SK-N-SH (cell line): Measurements from ENCODE around the gene FAXDC2. TPM values are rescaled to one million over a fixed set of nuclear protein-coding genes. Genes with fewer than 3 reads are reported as not detected.

Source experiments
- CTCF ChIA-PET: fragments of 300-600, 350-600 bp; formaldehyde crosslinking; extraction: SDS; loops from one replicate; lab custom pipeline; 2021; lab: Yijun Ruan, JAX
- POLR2A ChIA-PET: fragments of 350-600 bp; sonication (Branson Sonifier 250); formaldehyde crosslinking; extraction: SDS; loops from one replicate; lab custom pipeline; 2020; ENCODE audit warnings: antibody characterized with exemption, inconsistent platforms; lab: Yijun Ruan, JAX
- DNase-seq: peaks from one replicate; pipeline ENCODE4 v3.0.0; 2012
- H2AFZ ChIP-seq: fragments of 200-600 bp; sonication (generic); 2 replicates; pipeline ENCODE4 v1.8.1; 2016; ENCODE audit warnings: antibody characterized with exemption, mild to moderate bottlenecking, low read depth
- H3F3A ChIP-seq: fragments of 200-600 bp; sonication (generic); replicated peaks from 2 replicates; pipeline ENCODE3; 2016; ENCODE audit warnings: antibody characterized with exemption, mild to moderate bottlenecking; ENCODE audit not compliant: insufficient read depth
- H3K27ac ChIP-seq, 2 experiments: fragments of 200-500 bp in 1 of 2; fragments of 200-600 bp in 1 of 2; sonication (Bioruptor generic) in 1 of 2; sonication (generic), shearing (Covaris generic) in 1 of 2; 2 replicates each; pipeline versions ENCODE4 v1.5.1 to v1.6.1; 2014 to 2016; ENCODE audit warnings: low read depth in 2 of 2, inconsistent platforms in 1 of 2, low read length in 1 of 2, mild to moderate bottlenecking in 1 of 2, mixed read lengths in 1 of 2
- H3K27me3 ChIP-seq: fragments of 200-600 bp; sonication (generic), shearing (Covaris generic); 2 replicates; pipeline ENCODE4 v1.6.1; 2016; ENCODE audit warnings: mixed run types; ENCODE audit not compliant: insufficient read depth
- H3K36me3 ChIP-seq, 2 experiments: fragments of 200-500 bp in 1 of 2; fragments of 200-600 bp in 1 of 2; sonication (Bioruptor generic) in 1 of 2; sonication (generic) in 1 of 2; replicated peaks in 1 of 2; 2 replicates each; pipeline versions ENCODE3 to v1.5.1; 2014 to 2016; ENCODE audit warnings: low read length in 1 of 2, mild to moderate bottlenecking in 1 of 2; ENCODE audit not compliant: insufficient read depth in 2 of 2, control insufficient read depth in 1 of 2
- H3K4me1 ChIP-seq, 2 experiments: fragments of 200-500 bp in 1 of 2; fragments of 200-600 bp in 1 of 2; sonication (Bioruptor generic) in 1 of 2; sonication (generic), shearing (Covaris generic) in 1 of 2; 2 replicates each; pipeline versions ENCODE4 v1.5.1 to v1.6.1; 2014 to 2016; ENCODE audit warnings: low read depth in 1 of 2, low read length in 1 of 2, mixed run types in 1 of 2; ENCODE audit not compliant: insufficient read depth in 2 of 2, control insufficient read depth in 1 of 2
- H3K4me2 ChIP-seq: fragments of 200-600 bp; sonication (generic), shearing (Covaris generic); 2 replicates; pipeline ENCODE4 v1.6.1; 2017; ENCODE audit warnings: mixed run types
- H3K4me3 ChIP-seq, 2 experiments: fragments of 200-500 bp in 1 of 2; fragments of 200-600 bp in 1 of 2; sonication (Bioruptor generic) in 1 of 2; sonication (generic), shearing (Covaris generic) in 1 of 2; 2 replicates each; pipeline versions ENCODE4 v1.5.1 to v1.8.1; 2014 to 2016; ENCODE audit warnings: low read depth in 2 of 2, inconsistent platforms in 1 of 2, low read length in 1 of 2, mild to moderate bottlenecking in 1 of 2, mixed read lengths in 1 of 2, moderate library complexity in 1 of 2
- H3K79me2 ChIP-seq: fragments of 200-600 bp; sonication (generic); 2 replicates; pipeline ENCODE4 v1.8.1; 2017; ENCODE audit warnings: mild to moderate bottlenecking; ENCODE audit not compliant: insufficient read depth
- H3K9ac ChIP-seq: fragments of 200-600 bp; sonication (generic); 2 replicates; pipeline ENCODE4 v1.6.1; 2017; ENCODE audit warnings: mixed run types
- H3K9me2 ChIP-seq: fragments of 200-600 bp; sonication (generic); 2 replicates; pipeline ENCODE4 v1.6.1; 2017; ENCODE audit warnings: mixed run types
- H3K9me3 ChIP-seq: fragments of 200-600 bp; sonication (generic); 2 replicates; pipeline ENCODE4 v1.6.1; 2017; ENCODE audit warnings: mixed run types, mild to moderate bottlenecking, moderate library complexity
- H4K20me1 ChIP-seq: fragments of 200-600 bp; sonication (generic); 2 replicates; pipeline ENCODE4 v1.6.1; 2017; ENCODE audit warnings: mild to moderate bottlenecking, mixed run types; ENCODE audit not compliant: insufficient read depth
- CHD2 ChIP-seq: fragments of 150-350 bp; IDR thresholded peaks from 2 replicates; pipeline ENCODE4 v1.6.1; 2018; ENCODE audit warnings: low read length; ENCODE audit not compliant: partially characterized antibody
- ELF1 ChIP-seq: IDR thresholded peaks from 2 replicates; pipeline ENCODE4 v1.4.0; 2012
- EP300 ChIP-seq, 2 experiments: IDR thresholded peaks; 2 replicates each; pipeline versions ENCODE4 v1.4.0 to v1.6.1; 2012; ENCODE audit warnings: borderline replicate concordance in 1 of 2, low read depth in 1 of 2, low read length in 1 of 2
- FOSL2 ChIP-seq: IDR thresholded peaks from 2 replicates; pipeline ENCODE4 v1.4.0; 2012; ENCODE audit warnings: low read depth, mild to moderate bottlenecking, moderate library complexity, borderline replicate concordance
- FOXM1 ChIP-seq: IDR thresholded peaks from 2 replicates; pipeline ENCODE4 v1.4.0; 2012; ENCODE audit warnings: low read depth, mild to moderate bottlenecking
- GABPA ChIP-seq: IDR thresholded peaks from 2 replicates; pipeline ENCODE4 v1.4.0; 2012; ENCODE audit warnings: low read depth, mild to moderate bottlenecking
- GATA2 ChIP-seq: sonication (generic); formaldehyde crosslinking; IDR thresholded peaks from 2 replicates; pipeline ENCODE4 v1.5.0; 2020; ENCODE audit warnings: mild to moderate bottlenecking, missing genetic modification reagents
- JUND ChIP-seq: IDR thresholded peaks from 2 replicates; pipeline ENCODE4 v1.4.0; 2012
- MEF2A ChIP-seq: IDR thresholded peaks from 2 replicates; pipeline ENCODE4 v1.4.0; 2012; ENCODE audit warnings: low read depth, borderline replicate concordance
- POLR2AphosphoS5 ChIP-seq: IDR thresholded peaks from 2 replicates; pipeline ENCODE4 v1.6.1; 2012; ENCODE audit warnings: low read depth, low read length
- RAD21 ChIP-seq: IDR thresholded peaks from 2 replicates; pipeline ENCODE4 v1.6.1; 2012; ENCODE audit warnings: mild to moderate bottlenecking, low read length
- RCOR1 ChIP-seq: fragments of 150-350 bp; IDR thresholded peaks from 2 replicates; pipeline ENCODE4 v1.6.1; 2017; ENCODE audit warnings: antibody characterized with exemption, low read length
- RFX5 ChIP-seq: IDR thresholded peaks from 2 replicates; pipeline ENCODE4 v1.6.1; 2012; ENCODE audit warnings: mild to moderate bottlenecking, improper control_type of control experiment, low read length
- RXRA ChIP-seq: IDR thresholded peaks from 2 replicates; pipeline ENCODE4 v1.4.0; 2012; ENCODE audit warnings: low read depth, mild to moderate bottlenecking, borderline replicate concordance
- SMC3 ChIP-seq: IDR thresholded peaks from 2 replicates; pipeline ENCODE4 v1.6.1; 2012; ENCODE audit warnings: low read depth, low read length, improper control_type of control experiment
- TEAD4 ChIP-seq: IDR thresholded peaks from 2 replicates; pipeline ENCODE4 v1.4.0; 2012; ENCODE audit warnings: mild to moderate bottlenecking, borderline replicate concordance; ENCODE audit not compliant: insufficient read depth
- YY1 ChIP-seq: IDR thresholded peaks from 2 replicates; pipeline ENCODE4 v1.4.0; 2012; ENCODE audit warnings: low read depth, mild to moderate bottlenecking
- ZBTB33 ChIP-seq: IDR thresholded peaks from 2 replicates; pipeline ENCODE4 v1.4.0; 2012; ENCODE audit warnings: low read depth, borderline replicate concordance
- WGBS: methylation state at CpG from one replicate; pipeline ENCODE4 v1.1.6; 2017; ENCODE audit warnings: low lambda C conversion rate; 5-methylcytosine and 5-hydroxymethylcytosine counted together
- polyA plus RNA-seq, 3 experiments: library from polyadenylated mRNA; depleted of rRNA; stranded (reverse); fragments of >200 nt; gene quantifications; 2 replicates each; pipeline ENCODE4 v1.2.3, GENCODE V29; 2012
- TF ChIP-seq, protein P1 (sequence below): fragments of 200-600 bp; sonication (generic); IDR thresholded peaks from 2 replicates; pipeline ENCODE4 v1.6.1; 2017; ENCODE audit warnings: antibody characterized with exemption, mild to moderate bottlenecking, moderate library complexity

The FAXDC2 gene
- polyA plus RNA-seq, 1 of the 3 experiments (the other 2 are of a cell fraction), result 6.0 TPM

GRCh38 chr5:154850255-154851062, at the start of gene FAXDC2 (continued):
- TF ChIP-seq JUND, result no peak
- TF ChIP-seq FOSL2, result no peak
- TF ChIP-seq RAD21, result no peak
- no peak for TF ChIP-seq TEAD4
- 0 out of 2 replicates have a peak, but pooled peaks have one; percentile 6 for TF ChIP-seq RCOR1
- peak; percentile 46; the same call in 1 of the 2 replicates for TF ChIP-seq POLR2AphosphoS5
- no peak for TF ChIP-seq ELF1
- TF ChIP-seq YY1, result no peak
- TF ChIP-seq CHD2, result no peak
- TF ChIP-seq EP300 (IDR thresholded peaks at IDR 0.05; ENCODE audit: borderline replicate concordance in 1 of 2, low read depth in 1 of 2, low read length in 1 of 2), result no peak
- TF ChIP-seq, protein P1, sequence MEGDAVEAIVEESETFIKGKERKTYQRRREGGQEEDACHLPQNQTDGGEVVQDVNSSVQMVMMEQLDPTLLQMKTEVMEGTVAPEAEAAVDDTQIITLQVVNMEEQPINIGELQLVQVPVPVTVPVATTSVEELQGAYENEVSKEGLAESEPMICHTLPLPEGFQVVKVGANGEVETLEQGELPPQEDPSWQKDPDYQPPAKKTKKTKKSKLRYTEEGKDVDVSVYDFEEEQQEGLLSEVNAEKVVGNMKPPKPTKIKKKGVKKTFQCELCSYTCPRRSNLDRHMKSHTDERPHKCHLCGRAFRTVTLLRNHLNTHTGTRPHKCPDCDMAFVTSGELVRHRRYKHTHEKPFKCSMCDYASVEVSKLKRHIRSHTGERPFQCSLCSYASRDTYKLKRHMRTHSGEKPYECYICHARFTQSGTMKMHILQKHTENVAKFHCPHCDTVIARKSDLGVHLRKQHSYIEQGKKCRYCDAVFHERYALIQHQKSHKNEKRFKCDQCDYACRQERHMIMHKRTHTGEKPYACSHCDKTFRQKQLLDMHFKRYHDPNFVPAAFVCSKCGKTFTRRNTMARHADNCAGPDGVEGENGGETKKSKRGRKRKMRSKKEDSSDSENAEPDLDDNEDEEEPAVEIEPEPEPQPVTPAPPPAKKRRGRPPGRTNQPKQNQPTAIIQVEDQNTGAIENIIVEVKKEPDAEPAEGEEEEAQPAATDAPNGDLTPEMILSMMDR, result no peak
- TF ChIP-seq FOXM1, result no peak
- no peak; the same call in 1 of the 2 replicates for TF ChIP-seq GABPA
- no peak for TF ChIP-seq RFX5
- TF ChIP-seq, all 33 proteins: peak for 7

DNA sequence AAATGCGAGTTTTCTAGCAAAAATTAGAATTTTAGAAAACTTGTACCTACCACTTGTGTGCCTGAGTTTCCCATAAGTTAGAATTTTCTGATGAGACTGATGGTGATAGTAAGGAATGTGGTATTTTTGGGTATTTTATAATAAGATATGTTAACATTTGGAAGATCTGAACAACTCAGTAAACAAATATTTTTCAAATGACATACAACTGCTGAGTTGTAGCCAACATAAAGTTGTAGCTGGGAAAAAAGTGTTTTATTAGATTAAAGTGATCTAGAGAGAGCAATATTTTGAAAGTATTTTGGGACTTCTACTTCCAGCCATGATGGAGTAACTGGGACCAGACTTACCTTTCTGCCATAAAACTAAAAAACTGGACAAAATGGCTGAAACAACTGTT, 49.7 kb upstream of the FAXDC2 start:
- Histone ChIP-seq H4K20me1 (no peaks in the 10 kb centered on the region), H3K9me2 (no peaks in the 10 kb centered on the region), H3K4me3 (no peak overlapping the region), H3K4me1 (no peaks in the 10 kb centered on the region), H2AFZ (no peak overlapping the region), H3F3A (no peaks in the 10 kb centered on the region), H3K27me3 (no peaks in the 10 kb centered on the region), H3K27ac (no peak overlapping the region), H3K9ac (no peak overlapping the region), H3K9me3 (no peaks in the 10 kb centered on the region), H3K36me3 (peaks cover 83 to 89% of the 10 kb centered on the region in 2 experiments), H3K4me2 (no peak overlapping the region), H3K79me2 (no peaks in the 10 kb centered on the region; the same call in 1 of the 2 replicates)
- WGBS, result 97% methylated on average over 1 of the region's 1 CpG
- TF ChIP-seq POLR2AphosphoS5 (no peak), JUND (no peak), RXRA (no peak), EP300 (IDR thresholded peaks at IDR 0.05; ENCODE audit: borderline replicate concordance in 1 of 2, low read depth in 1 of 2, low read length in 1 of 2) (no peak), MEF2A (no peak), ZBTB33 (no peak), GATA2 (no peak), SMC3 (no peak), TEAD4 (no peak)
- POLR2A ChIA-PET, result no interaction called here
- no peak for DNase-seq
- CTCF ChIA-PET, result interaction anchor here (1.0 kb wide), 1 partner anchor 89 kb away, joined by 3 read pairs; no protein-coding TSS in a partner anchor
